Suppressor macrophage treated with lipopolysaccharide for 4 hours (primary cell): Measurements from ENCODE around the gene ZSCAN10.
"Not testable (repeated sequence)": the region's sequence is repeated elsewhere in the genome, so short reads cannot be mapped to it uniquely, and the experiment has no call there.

Source experiments
- DNase-seq: peaks from one replicate; pipeline ENCODE4 v3.0.0-alpha.2; 2020

ZSCAN10 gene

GRCh38 chr16:3083408-3083807 is 15.7 kb downstream of the ZSCAN10 start:
- not testable (repeated sequence) for DNase-seq

GRCh38 chr16:3081957-3082356 is 17.1 kb downstream of the ZSCAN10 start:
- DNase-seq, result not testable (repeated sequence)

GRCh38 chr16:3080024-3080423 is 19.1 kb downstream of the ZSCAN10 start:
- DNase-seq, result no peak

- DNase-seq, result no peak
Observed at GRCh38 chr16:3076577-3076976, 22.5 kb downstream of the ZSCAN10 start.

- DNase-seq, result not testable (repeated sequence)
Observed at GRCh38 chr16:3075946-3076345, 23.1 kb downstream of the ZSCAN10 start.

- no peak for DNase-seq
Observed at GRCh38 chr16:3075523-3075915, 23.6 kb downstream of the ZSCAN10 start.

- DNase-seq, result no peak
Observed at GRCh38 chr16:3074860-3075522, 24.1 kb downstream of the ZSCAN10 start.

GRCh38 chr16:3073448-3073847 is 25.6 kb downstream of the ZSCAN10 start:
- DNase-seq, result no peak

GRCh38 chr16:3072576-3073263 is 26.4 kb downstream of the ZSCAN10 start:
- not testable (repeated sequence) for DNase-seq

- DNase-seq, result not testable (repeated sequence)
Observed at GRCh38 chr16:3072148-3072547, 26.9 kb downstream of the ZSCAN10 start.

- DNase-seq, result no peak
Observed at GRCh38 chr16:3071655-3072054, 27.4 kb downstream of the ZSCAN10 start.

- no peak for DNase-seq
Observed at GRCh38 chr16:3070608-3071111, 28.4 kb downstream of the ZSCAN10 start.

GRCh38 chr16:3069146-3069545 is 29.9 kb downstream of the ZSCAN10 start:
- DNase-seq, result not testable (repeated sequence)

GRCh38 chr16:3068487-3068886 is 30.6 kb downstream of the ZSCAN10 start:
- DNase-seq, result no peak

- DNase-seq, result no peak
Observed at GRCh38 chr16:3066440-3066748, 32.7 kb downstream of the ZSCAN10 start.

- DNase-seq, result no peak
Observed at GRCh38 chr16:3065742-3066439, 33.2 kb downstream of the ZSCAN10 start.

- DNase-seq, result peak; percentile 47
Observed at GRCh38 chr16:3065069-3065741, 33.9 kb downstream of the ZSCAN10 start, which contains the start of gene IL32. IL32 (plus strand) TSS chr16:3065640; CDS start chr16:3065812, 172 bp downstream.

GRCh38 chr16:3063625-3064386 is 35.3 kb downstream of the ZSCAN10 start:
- DNase-seq, result no peak

- no peak for DNase-seq
Observed at GRCh38 chr16:3062553-3062952, 36.5 kb downstream of the ZSCAN10 start.

GRCh38 chr16:3060339-3061127 is 38.6 kb downstream of the ZSCAN10 start:
- no peak for DNase-seq

GRCh38 chr16:3059723-3060242 is 39.3 kb downstream of the ZSCAN10 start:
- no peak for DNase-seq
